ENCODE data around the gene CA10.

The CA10 gene

GRCh38 chr17:51946311-51946710 lies 212.2 kb downstream of the CA10 start:
- no peak for DNase-seq

- DNase-seq = no peak
Observed at GRCh38 chr17:51941272-51941671, 217.2 kb downstream of the CA10 start.

- DNase-seq = no peak
Observed at GRCh38 chr17:51937264-51937663, 221.2 kb downstream of the CA10 start.

- no peak for DNase-seq
Observed at GRCh38 chr17:51935477-51935876, 223.0 kb downstream of the CA10 start.

- no peak for DNase-seq
Observed at GRCh38 chr17:51933647-51934046, 224.9 kb downstream of the CA10 start.

- no peak for DNase-seq
Observed at GRCh38 chr17:51926448-51926847, 232.1 kb downstream of the CA10 start.

GRCh38 chr17:51921500-51921899 lies 237.0 kb downstream of the CA10 start:
- no peak for DNase-seq

- no peak for DNase-seq
Observed at GRCh38 chr17:51914577-51914976, 243.9 kb downstream of the CA10 start.

- DNase-seq = no peak
Observed at GRCh38 chr17:51913491-51914205, 244.9 kb downstream of the CA10 start.

GRCh38 chr17:51912939-51913338 lies 245.6 kb downstream of the CA10 start:
- DNase-seq = no peak

- no peak for DNase-seq
Observed at GRCh38 chr17:51911237-51911636, 247.3 kb downstream of the CA10 start.

GRCh38 chr17:51909971-51910370 lies 248.5 kb downstream of the CA10 start:
- DNase-seq = no peak

- DNase-seq = no peak
Observed at GRCh38 chr17:51908841-51909537, 249.5 kb downstream of the CA10 start.

GRCh38 chr17:51907041-51907440 lies 251.5 kb downstream of the CA10 start:
- no peak for DNase-seq

GRCh38 chr17:51904379-51904778 lies 254.1 kb downstream of the CA10 start:
- DNase-seq = no peak

- DNase-seq = no peak
Observed at GRCh38 chr17:51901242-51901641, 257.3 kb downstream of the CA10 start.

- DNase-seq = no peak
Observed at GRCh38 chr17:51891936-51892335, 266.6 kb downstream of the CA10 start.

- no peak for DNase-seq
Observed at GRCh38 chr17:51890710-51891109, 267.8 kb downstream of the CA10 start.

GRCh38 chr17:51888816-51889215 lies 269.7 kb downstream of the CA10 start:
- DNase-seq = no peak

- DNase-seq = no peak
Observed at GRCh38 chr17:51876986-51877385, 281.5 kb downstream of the CA10 start.

GRCh38 chr17:51873302-51873701 lies 285.2 kb downstream of the CA10 start:
- no peak for DNase-seq

- DNase-seq = peak; percentile 59
Observed at GRCh38 chr17:51869387-51869786, 289.1 kb downstream of the CA10 start.

GRCh38 chr17:51860954-51861561 lies 297.5 kb downstream of the CA10 start:
- DNase-seq = peak; percentile 53

- no peak for DNase-seq
Observed at GRCh38 chr17:51857052-51857597, 301.4 kb downstream of the CA10 start.

Measured in hematopoietic multipotent progenitor cell treated with erythropoietin and hydrocortisone succinate and interleukin-3 and kit ligand, for 4 days (in vitro differentiated cells).